HepG2 (cell line): Measurements from ENCODE around the gene NDUFAF3. TPM values are rescaled to one million over a fixed set of nuclear protein-coding genes. Genes with fewer than 3 reads are reported as not detected.
A peak's percentile ranks its signal among the peaks of the same experiment; 100 is the strongest.

Source experiments
- BCL6 ChIP-seq: IDR thresholded peaks from 2 replicates; pipeline ENCODE4 v1.6.1; 2016; ENCODE audit warnings: missing genetic modification reagents, missing compliant biosample characterization
- CHD4 ChIP-seq: fragments of 200-600 bp; sonication (generic); IDR thresholded peaks from 2 replicates; pipeline ENCODE4 v1.7.0; 2017; ENCODE audit warnings: mild to moderate bottlenecking, low read length, borderline replicate concordance
- CREB3 ChIP-seq: sonication (generic); formaldehyde crosslinking; IDR thresholded peaks from 2 replicates; pipeline ENCODE4 v1.5.0; 2020; ENCODE audit warnings: missing genetic modification reagents
- DPF2 ChIP-seq: sonication (generic); formaldehyde crosslinking; IDR thresholded peaks from 2 replicates; pipeline ENCODE4 v1.4.0; 2020; ENCODE audit warnings: mild to moderate bottlenecking, low read depth, missing genetic modification reagents, borderline replicate concordance
- ELF1 ChIP-seq: sonication (generic); formaldehyde crosslinking; IDR thresholded peaks from 2 replicates; pipeline ENCODE4 v1.4.0; 2020; ENCODE audit warnings: missing genetic modification reagents
- FOXA3 ChIP-seq: IDR thresholded peaks from 2 replicates; pipeline ENCODE4 v1.6.1; 2016; ENCODE audit warnings: missing genetic modification reagents, missing compliant biosample characterization
- FOXO1 ChIP-seq: sonication (generic); formaldehyde crosslinking; IDR thresholded peaks from 2 replicates; pipeline ENCODE4 v1.4.0; 2020; ENCODE audit warnings: missing genetic modification reagents
- GZF1 ChIP-seq: sonication (generic); formaldehyde crosslinking; IDR thresholded peaks from 2 replicates; pipeline ENCODE4 v1.5.1; 2020; ENCODE audit warnings: mild to moderate bottlenecking, missing genetic modification reagents
- KLF11 ChIP-seq: IDR thresholded peaks from 2 replicates; pipeline ENCODE4 v1.6.1; 2016; ENCODE audit warnings: missing compliant biosample characterization
- PBX3 ChIP-seq: sonication (generic); formaldehyde crosslinking; IDR thresholded peaks from 2 replicates; pipeline ENCODE4 v1.8.1; 2023; ENCODE audit warnings: missing genetic modification reagents, inconsistent platforms, borderline replicate concordance
- POLR2AphosphoS2 ChIP-seq: IDR thresholded peaks from 2 replicates; pipeline ENCODE4 v1.6.1; 2011; ENCODE audit warnings: low read depth, low read length, improper control_type of control experiment
- POLR2AphosphoS5 ChIP-seq: IDR thresholded peaks from 2 replicates; pipeline ENCODE4 v1.6.1; 2012; ENCODE audit warnings: low read depth, low read length
- SNAI1 ChIP-seq: sonication (generic); formaldehyde crosslinking; IDR thresholded peaks from 2 replicates; pipeline ENCODE4 v1.5.0; 2020; ENCODE audit warnings: mild to moderate bottlenecking, missing genetic modification reagents, borderline replicate concordance
- STAT6 ChIP-seq: sonication (generic); formaldehyde crosslinking; IDR thresholded peaks from 2 replicates; pipeline ENCODE4 v1.4.0; 2020; ENCODE audit warnings: missing genetic modification reagents, mild to moderate bottlenecking, borderline replicate concordance
- TP53 ChIP-seq: sonication (generic); formaldehyde crosslinking; conservative IDR thresholded peaks from 2 replicates; pipeline ENCODE4 v1.4.0; 2020; ENCODE audit warnings: missing genetic modification reagents
- ZNF12 ChIP-seq: sonication (generic); formaldehyde crosslinking; IDR thresholded peaks from 2 replicates; pipeline ENCODE4 v1.5.0; 2020; ENCODE audit warnings: missing genetic modification reagents
- ZNF205 ChIP-seq: IDR thresholded peaks from 2 replicates; pipeline ENCODE4 v1.6.1; 2018; ENCODE audit warnings: missing biosample characterization, missing genetic modification reagents
- ZNF230 ChIP-seq: sonication (generic); formaldehyde crosslinking; IDR thresholded peaks from 2 replicates; pipeline ENCODE4 v1.4.0; 2020; ENCODE audit warnings: mild to moderate bottlenecking, missing genetic modification reagents
- ZNF232 ChIP-seq: sonication (generic); formaldehyde crosslinking; IDR thresholded peaks from 2 replicates; pipeline ENCODE4 v1.4.0; 2020; ENCODE audit warnings: missing genetic modification reagents, borderline replicate concordance
- ZNF337 ChIP-seq: sonication (generic); formaldehyde crosslinking; IDR thresholded peaks from 2 replicates; pipeline ENCODE4 v1.5.1; 2020; ENCODE audit warnings: missing genetic modification reagents, low read depth, mild to moderate bottlenecking, borderline replicate concordance
- ZNF672 ChIP-seq: sonication (generic); formaldehyde crosslinking; IDR thresholded peaks from 2 replicates; pipeline ENCODE4 v1.8.1; 2022; ENCODE audit warnings: missing genetic modification reagents
- ZNF724P ChIP-seq: sonication (generic); formaldehyde crosslinking; IDR thresholded peaks from 2 replicates; pipeline ENCODE4 v1.8.0; 2022; ENCODE audit warnings: missing genetic modification reagents, borderline replicate concordance
- ZNF737 ChIP-seq: sonication (generic); formaldehyde crosslinking; IDR thresholded peaks from 2 replicates; pipeline ENCODE4 v1.5.0; 2020; ENCODE audit warnings: missing genetic modification reagents, mild to moderate bottlenecking, borderline replicate concordance
- ZNF782 ChIP-seq: sonication (generic); formaldehyde crosslinking; IDR thresholded peaks from 2 replicates; pipeline ENCODE4 v1.4.0; 2020; ENCODE audit warnings: missing genetic modification reagents, mild to moderate bottlenecking, borderline replicate concordance
- polyA plus RNA-seq, 8 experiments: library from polyadenylated mRNA; depleted of rRNA in 3 of 8; stranded (reverse) in 7 of 8; unstranded in 1 of 8; fragments of >200 nt; fragmentation: Illumina TruSeq in 4 of 8; extraction: Trizol in 4 of 8; gene quantifications; 2 replicates each; pipeline versions ENCODE4 v1.2.1 to v1.2.3, GENCODE V29; 2011 to 2016; ENCODE audit warnings: low read depth in 4 of 8, missing spikeins in 1 of 8, mixed read lengths in 1 of 8; ENCODE audit not compliant: insufficient read depth in 1 of 8
- total RNA-seq, 5 experiments: library from RNA; depleted of rRNA; stranded (reverse); fragments of >200 nt; fragmentation: Illumina TruSeq; extraction: Trizol; gene quantifications; 2 replicates each; pipeline ENCODE4 v1.2.3, GENCODE V29; 2016; ENCODE audit warnings: low read depth in 1 of 5
- TF ChIP-seq, protein P1 (sequence below): sonication (generic); formaldehyde crosslinking; IDR thresholded peaks from 2 replicates; pipeline ENCODE4 v1.4.0; 2020; ENCODE audit warnings: missing genetic modification reagents

The NDUFAF3 gene
- total and polyA plus RNA-seq, 2 of the 13 experiments (the other 11 are each of a cell fraction or from before 2014, with no cell fraction given) = 39.0 to 50.0 TPM

DNA sequence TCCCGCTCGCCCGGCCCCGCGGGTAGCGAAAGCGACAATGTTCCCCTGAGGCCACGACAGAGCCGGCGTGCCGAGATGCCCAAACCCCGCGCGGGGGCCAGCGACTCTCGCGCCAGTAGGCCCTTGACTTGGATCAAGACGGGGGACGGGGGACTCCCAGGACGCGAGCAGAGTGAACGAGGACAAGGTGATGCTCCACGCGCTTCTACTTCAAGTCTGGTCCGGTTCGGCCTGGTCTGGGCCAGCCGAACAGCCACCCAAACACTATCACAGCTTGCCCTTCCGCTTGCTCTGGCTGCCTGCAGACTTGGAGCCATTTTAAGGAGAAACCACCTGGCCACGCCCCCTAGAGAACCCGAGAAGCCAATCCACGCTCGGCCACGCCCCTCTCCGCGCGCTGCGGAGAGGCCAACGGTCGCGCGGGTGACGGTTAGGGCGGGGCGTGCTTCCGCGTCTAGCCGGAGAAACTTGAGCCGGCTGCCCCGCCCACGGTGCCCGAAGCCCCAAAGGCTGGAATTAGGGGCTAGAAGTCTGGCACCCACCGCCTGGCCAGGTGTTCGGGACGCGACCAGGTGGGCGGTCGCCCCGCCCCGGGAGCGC is 608 bp upstream of the NDUFAF3 start (continued):
- TF ChIP-seq, protein P1, sequence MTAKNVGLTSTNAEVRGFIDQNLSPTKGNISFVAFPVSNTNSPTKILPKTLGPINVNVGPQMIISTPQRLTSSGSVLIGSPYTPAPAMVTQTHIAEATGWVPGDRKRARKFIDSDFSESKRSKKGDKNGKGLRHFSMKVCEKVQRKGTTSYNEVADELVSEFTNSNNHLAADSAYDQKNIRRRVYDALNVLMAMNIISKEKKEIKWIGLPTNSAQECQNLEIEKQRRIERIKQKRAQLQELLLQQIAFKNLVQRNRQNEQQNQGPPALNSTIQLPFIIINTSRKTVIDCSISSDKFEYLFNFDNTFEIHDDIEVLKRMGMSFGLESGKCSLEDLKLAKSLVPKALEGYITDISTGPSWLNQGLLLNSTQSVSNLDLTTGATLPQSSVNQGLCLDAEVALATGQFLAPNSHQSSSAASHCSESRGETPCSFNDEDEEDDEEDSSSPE (CRISPR knock-in tag) = peak; percentile 65
- no peak for TF ChIP-seq ZNF337 (CRISPR knock-in tag)
- TF ChIP-seq ZNF782 (CRISPR knock-in tag) = peak; percentile 19; the same call in 1 of the 2 replicates
- peak; percentile 89; the same call in 1 of the 2 replicates for TF ChIP-seq ZNF724P (CRISPR knock-in tag)
- TF ChIP-seq PBX3 (CRISPR knock-in tag) = peak; percentile 77; the same call in 1 of the 2 replicates
- peak; percentile 33; the same call in 1 of the 2 replicates for TF ChIP-seq FOXO1 (CRISPR knock-in tag)
- TF ChIP-seq TP53 (CRISPR knock-in tag) = no peak
- no peak for TF ChIP-seq CHD4
- TF ChIP-seq BCL6 (CRISPR knock-in tag) = 0 out of 2 replicates have a peak, but pooled peaks have one; percentile 56
- 0 out of 2 replicates have a peak, but pooled peaks have one; percentile 40 for TF ChIP-seq FOXA3
- TF ChIP-seq ZNF205 = peak; percentile 52; the same call in 1 of the 2 replicates
- TF ChIP-seq ZNF230 (CRISPR knock-in tag) = peak; percentile 86
- TF ChIP-seq GZF1 (CRISPR knock-in tag) = no peak
- TF ChIP-seq POLR2AphosphoS5 = peak; percentile 100
- TF ChIP-seq KLF11 (CRISPR knock-in tag) = 0 out of 2 replicates have a peak, but pooled peaks have one; percentile 42
- TF ChIP-seq CREB3 = 0 out of 2 replicates have a peak, but pooled peaks have one; percentile 93
- peak; percentile 92 for TF ChIP-seq ELF1
- 0 out of 2 replicates have a peak, but pooled peaks have one; percentile 36 for TF ChIP-seq DPF2
- TF ChIP-seq ZNF232 = peak; percentile 86; the same call in 1 of the 2 replicates
- peak; percentile 97; the same call in 1 of the 2 replicates for TF ChIP-seq ZNF737 (CRISPR knock-in tag)
- peak; percentile 34; the same call in 1 of the 2 replicates for TF ChIP-seq ZNF12
- no peak for TF ChIP-seq ZNF672 (CRISPR knock-in tag)
- TF ChIP-seq SNAI1 (CRISPR knock-in tag) = no peak
- TF ChIP-seq POLR2AphosphoS2 = peak; percentile 93; the same call in 1 of the 2 replicates
- peak; percentile 87; the same call in 1 of the 2 replicates for TF ChIP-seq STAT6 (CRISPR knock-in tag)
